HepG2 (cell line): ENCODE data around the gene ERBB4. TPM values are rescaled to one million over a fixed set of nuclear protein-coding genes. Genes with fewer than 3 reads are reported as not detected.

Experiments
- ATAC-seq: fragments of 200-7000 bp; cut with Tn5 transposase; 3 replicates; pipeline ENCODE4 v1.9.1; 2020; ENCODE audit warnings: mild to moderate bottlenecking, moderate library complexity
- BruUV-seq: library from RNA; stranded (reverse); fragments of 400-500 nt; replicated peaks from 2 replicates; lab custom pipeline; 2021; lab: Mats Ljungman, UMichigan
- CTCF ChIA-PET: fragments of 300-600 bp; formaldehyde crosslinking; extraction: SDS; loops from one replicate; lab custom pipeline; 2021; ENCODE audit warnings: low total read pairs, inconsistent platforms, low intra/inter-chr PET ratio; lab: Yijun Ruan, JAX
- POLR2A ChIA-PET: fragments of 350-600 bp; sonication (Branson Sonifier 250); formaldehyde crosslinking; loops from one replicate; lab custom pipeline; 2020; ENCODE audit warnings: antibody characterized with exemption, inconsistent platforms; lab: Yijun Ruan, JAX
- DNase-seq: peaks from one replicate; pipeline ENCODE4 v3.0.0-alpha.2; 2015; ENCODE audit warnings: low spot score
- FAIRE-seq: peaks from 3 replicates; lab custom pipeline; 2011; peaks lifted over from hg19 to GRCh38; lab: Jason Lieb, UNC
- H2AFZ ChIP-seq: one replicate; pipeline ENCODE4 v1.6.1; 2011; ENCODE audit warnings: low read length, inconsistent platforms
- H3K27ac ChIP-seq: fragments of 300-600 bp; 3 replicates; pipeline ENCODE4 v1.8.0; 2011; ENCODE audit warnings: mixed run types, mild to moderate bottlenecking, mixed read lengths, low read length, inconsistent platforms; ENCODE audit not compliant: insufficient read depth; ENCODE audit errors: extremely low read length
- H3K27me3 ChIP-seq, 2 experiments: fragments of 200-600 bp in 1 of 2; 2 replicates in 1 of 2; 3 replicates in 1 of 2; pipeline versions ENCODE4 v1.6.0 to v1.8.0; 2011; ENCODE audit warnings: low read length in 2 of 2, mild to moderate bottlenecking in 2 of 2, moderate library complexity in 2 of 2, inconsistent platforms in 1 of 2; ENCODE audit not compliant: insufficient read depth in 2 of 2, control insufficient read depth in 1 of 2
- H3K36me3 ChIP-seq, 2 experiments: fragments of 200-600 bp in 1 of 2; replicated peaks in 1 of 2; 2 replicates in 1 of 2; 3 replicates in 1 of 2; pipeline versions ENCODE4 v1.5.1 to v1.8.0; 2011; ENCODE audit warnings: low read length in 2 of 2, inconsistent platforms in 1 of 2; ENCODE audit not compliant: insufficient read depth in 2 of 2, control insufficient read depth in 1 of 2
- H3K4me1 ChIP-seq: 2 replicates; pipeline ENCODE4 v1.5.1; 2012; ENCODE audit warnings: low read length, inconsistent platforms; ENCODE audit not compliant: insufficient read depth
- H3K4me2 ChIP-seq: 2 replicates; pipeline ENCODE4 v1.6.0; 2011; ENCODE audit warnings: low read depth, low read length, inconsistent platforms
- H3K4me3 ChIP-seq, 3 experiments: fragments of 200-600 bp in 1 of 3; sonication (generic), shearing (Covaris generic) in 1 of 3; replicated peaks in 1 of 3; 2 replicates each; pipeline ENCODE4 v1.5.1; 2011 to 2016; ENCODE audit warnings: low read length in 3 of 3, inconsistent platforms in 2 of 3, low read depth in 2 of 3, mild to moderate bottlenecking in 2 of 3, control low read depth in 1 of 3, mixed read lengths in 1 of 3; ENCODE audit not compliant: insufficient read depth in 1 of 3
- H3K79me2 ChIP-seq: one replicate; pipeline ENCODE4 v1.6.1; 2011; ENCODE audit warnings: low read length, inconsistent platforms; ENCODE audit not compliant: insufficient read depth
- H3K9ac ChIP-seq: 2 replicates; pipeline ENCODE4 v1.6.0; 2011; ENCODE audit warnings: mild to moderate bottlenecking, low read depth, low read length, inconsistent platforms; ENCODE audit not compliant: insufficient read depth
- H3K9me3 ChIP-seq: 2 replicates; pipeline ENCODE4 v1.5.1; 2012; ENCODE audit warnings: mild to moderate bottlenecking, low read length
- H4K20me1 ChIP-seq: 2 replicates; pipeline ENCODE4 v1.6.0; 2011; ENCODE audit warnings: inconsistent platforms, mild to moderate bottlenecking, low read length, moderate library complexity; ENCODE audit not compliant: insufficient read depth
- DRAP1 ChIP-seq: IDR thresholded peaks from 2 replicates; pipeline ENCODE4 v1.6.1; 2016; ENCODE audit warnings: missing genetic modification reagents, missing compliant biosample characterization
- HNRNPK ChIP-seq: fragments of 200-400 bp; formaldehyde crosslinking; IDR thresholded peaks from 2 replicates; pipeline ENCODE4 v1.6.1; 2018; ENCODE audit warnings: low read length, low read depth, moderate library complexity, mild to moderate bottlenecking; ENCODE audit not compliant: poor library complexity, severe bottlenecking
- KDM6A ChIP-seq: IDR thresholded peaks from 2 replicates; pipeline ENCODE4 v1.6.1; 2016; ENCODE audit warnings: low read depth
- MEF2D ChIP-seq: sonication (generic); formaldehyde crosslinking; IDR thresholded peaks from 2 replicates; pipeline ENCODE4 v1.5.1; 2020; ENCODE audit warnings: mild to moderate bottlenecking, missing genetic modification reagents
- NONO ChIP-seq, 2 experiments: fragments of 450-650 bp in 1 of 2; sonication (generic) in 1 of 2; formaldehyde crosslinking in 1 of 2; IDR thresholded peaks in 1 of 2; conservative IDR thresholded peaks in 1 of 2; 2 replicates each; pipeline versions ENCODE4 v1.6.1 to v1.8.0; 2017 to 2022; ENCODE audit warnings: mild to moderate bottlenecking in 1 of 2, missing genetic modification reagents in 1 of 2, moderate library complexity in 1 of 2
- PITX1 ChIP-seq: sonication (generic); formaldehyde crosslinking; IDR thresholded peaks from 2 replicates; pipeline ENCODE4 v1.5.1; 2020; ENCODE audit warnings: mild to moderate bottlenecking, missing genetic modification reagents
- SMAD3 ChIP-seq: sonication (generic); formaldehyde crosslinking; IDR thresholded peaks from 2 replicates; pipeline ENCODE4 v1.4.0; 2020; ENCODE audit warnings: missing genetic modification reagents
- ZNF101 ChIP-seq: sonication (generic); formaldehyde crosslinking; IDR thresholded peaks from 2 replicates; pipeline ENCODE4 v1.4.0; 2020; ENCODE audit warnings: mild to moderate bottlenecking, low read depth, missing genetic modification reagents, borderline replicate concordance
- ZNF337 ChIP-seq: sonication (generic); formaldehyde crosslinking; IDR thresholded peaks from 2 replicates; pipeline ENCODE4 v1.5.1; 2020; ENCODE audit warnings: missing genetic modification reagents, low read depth, mild to moderate bottlenecking, borderline replicate concordance
- ZNF546 ChIP-seq: sonication (generic); formaldehyde crosslinking; conservative IDR thresholded peaks from 2 replicates; pipeline ENCODE4 v1.8.1; 2023; ENCODE audit warnings: mild to moderate bottlenecking, missing genetic modification reagents
- ZNF747 ChIP-seq: sonication (generic); formaldehyde crosslinking; IDR thresholded peaks from 2 replicates; pipeline ENCODE4 v1.8.1; 2023; ENCODE audit warnings: missing genetic modification reagents, mild to moderate bottlenecking, borderline replicate concordance
- WGBS: methylation state at CpG from one replicate; pipeline ENCODE4 v1.1.6; 2017; ENCODE audit warnings: low lambda C conversion rate; 5-methylcytosine and 5-hydroxymethylcytosine counted together
- in situ Hi-C: cut with HindIII; loops from 2 replicates; pipeline ENCODE4 v1.10.0; 2017; ENCODE audit warnings: low pct_unique_long_range_greater_than_20kb; ENCODE audit not compliant: extremely low pct_ligation_motif_present
- intact Hi-C: fragments of 100-400 bp; cut with micrococcal nuclease; formaldehyde crosslinking; loops from one replicate; pipeline ENCODE4 v1.10.0; 2022; ENCODE audit not compliant: unreplicated experiment
- polyA plus RNA-seq, 8 experiments: library from polyadenylated mRNA; depleted of rRNA in 3 of 8; stranded (reverse) in 7 of 8; unstranded in 1 of 8; fragments of >200 nt; fragmentation: Illumina TruSeq in 4 of 8; extraction: Trizol in 4 of 8; gene quantifications; 2 replicates each; pipeline versions ENCODE4 v1.2.1 to v1.2.3, GENCODE V29; 2011 to 2016; ENCODE audit warnings: low read depth in 4 of 8, missing spikeins in 1 of 8, mixed read lengths in 1 of 8; ENCODE audit not compliant: insufficient read depth in 1 of 8
- total RNA-seq, 5 experiments: library from RNA; depleted of rRNA; stranded (reverse); fragments of >200 nt; fragmentation: Illumina TruSeq; extraction: Trizol; gene quantifications; 2 replicates each; pipeline ENCODE4 v1.2.3, GENCODE V29; 2016; ENCODE audit warnings: low read depth in 1 of 5

The ERBB4 gene
- total and polyA plus RNA-seq, 2 of the 13 experiments (the other 11 are each of a cell fraction or from before 2014, with no cell fraction given) = not detected

GRCh38 chr2:212245880-212246279 lies 292.7 kb downstream of the ERBB4 start:
- Histone ChIP-seq H3K9me3 (no peaks in the 10 kb centered on the region), H3K27ac (no peak overlapping the region), H3K27me3 (no peaks in the 10 kb centered on the region), H3K4me1 (no peaks in the 10 kb centered on the region), H4K20me1 (no peaks in the 10 kb centered on the region), H2AFZ (no peak overlapping the region), H3K36me3 (no peaks in the 10 kb centered on the region), H3K4me2 (no peak overlapping the region), H3K4me3 (no peak overlapping the region), H3K79me2 (no peaks in the 10 kb centered on the region), H3K9ac (no peak overlapping the region)
- POLR2A ChIA-PET = no interaction called here
- DNase-seq (no peak), FAIRE-seq (no peak), ATAC-seq (no peak)
- CTCF ChIA-PET = no interaction called here
- intact Hi-C loops = no loop called here
- 25% methylated on average over 2 of the region's 2 CpGs for WGBS
- in situ Hi-C loops = no loop called here
- no TSS peak for BruUV-seq
- TF ChIP-seq KDM6A (CRISPR knock-in tag) (no peak), ZNF101 (CRISPR knock-in tag) (no peak), MEF2D (CRISPR knock-in tag) (no peak), SMAD3 (CRISPR knock-in tag) (no peak), DRAP1 (no peak), HNRNPK (no peak), PITX1 (no peak), NONO (IDR thresholded peaks at IDR 0.05) (no peak), NONO (CRISPR knock-in tag; conservative IDR thresholded peaks at IDR 0.05) (no peak), ZNF546 (no peak), ZNF747 (CRISPR knock-in tag) (no peak), ZNF337 (CRISPR knock-in tag) (no peak)
